Non-pigmented ciliary epithelial cell (primary cell): ENCODE measurements around the gene CNNM2.
"Not testable (repeated sequence)": the region's sequence is repeated elsewhere in the genome, so short reads cannot be mapped to it uniquely, and the experiment has no call there.

Experiments used
- DNase-seq: peaks from one replicate; pipeline ENCODE4 v3.0.0-alpha.2; 2010; ENCODE audit warnings: low read depth

Gene CNNM2

GRCh38 chr10:103109821-103110220 lies 191.7 kb downstream of the CNNM2 start:
- no peak for DNase-seq

GRCh38 chr10:103110407-103110806 lies 192.3 kb downstream of the CNNM2 start:
- no peak for DNase-seq

GRCh38 chr10:103111031-103111917 lies 193.2 kb downstream of the CNNM2 start:
- no peak for DNase-seq

GRCh38 chr10:103111918-103112877 lies 194.1 kb downstream of the CNNM2 start:
- DNase-seq = no peak

- DNase-seq = no peak
These were observed 196.8 kb downstream of the CNNM2 start for GRCh38 chr10:103114876-103115275.

- no peak for DNase-seq
These were observed 199.2 kb downstream of the CNNM2 start for GRCh38 chr10:103117247-103117646.

- no peak for DNase-seq
These were observed 202.5 kb downstream of the CNNM2 start for GRCh38 chr10:103120546-103120945.

- DNase-seq = no peak
These were observed 203.1 kb downstream of the CNNM2 start for GRCh38 chr10:103120977-103121735.

- no peak for DNase-seq
These were observed 205.4 kb downstream of the CNNM2 start for GRCh38 chr10:103123282-103124024.

- no peak for DNase-seq
These were observed 206.5 kb downstream of the CNNM2 start for GRCh38 chr10:103124420-103125096.

- DNase-seq = no peak
These were observed 207.5 kb downstream of the CNNM2 start for GRCh38 chr10:103125323-103126267.

- DNase-seq = no peak
These were observed 209.1 kb downstream of the CNNM2 start for GRCh38 chr10:103127241-103127640.

GRCh38 chr10:103130180-103130579 lies 212.1 kb downstream of the CNNM2 start:
- DNase-seq = not testable (repeated sequence)

GRCh38 chr10:103130910-103131309 lies 212.8 kb downstream of the CNNM2 start:
- DNase-seq = no peak

- not testable (repeated sequence) for DNase-seq
These were observed 217.1 kb downstream of the CNNM2 start for GRCh38 chr10:103135168-103135567.

- no peak for DNase-seq
These were observed 221.7 kb downstream of the CNNM2 start for GRCh38 chr10:103139803-103140202.
